SK-N-SH treated with all-trans-retinoic acid at 6 μM for 48 hours (cell line): ENCODE measurements around the gene ECE1.

Experiments used
- ATAC-seq: fragments of 200-7000 bp; cut with Tn5 transposase; 3 replicates; pipeline ENCODE4 v1.9.1; 2020; ENCODE audit warnings: mild to moderate bottlenecking, moderate library complexity
- BACH2 ChIP-seq: fragments of 250-450 bp; sonication (Bioruptor Pico); IDR thresholded peaks from 2 replicates; pipeline ENCODE4 v1.9.0; 2021; ENCODE audit warnings: mild to moderate bottlenecking, borderline replicate concordance
- CSDC2 ChIP-seq: fragments of 250-450 bp; sonication (Bioruptor Pico); IDR thresholded peaks from 2 replicates; pipeline ENCODE4 v1.5.0; 2020; ENCODE audit warnings: mild to moderate bottlenecking, moderate library complexity
- ESRRG ChIP-seq: fragments of 250-450 bp; sonication (Bioruptor Pico); IDR thresholded peaks from 2 replicates; pipeline ENCODE4 v1.6.1; 2021; ENCODE audit warnings: mild to moderate bottlenecking
- ISL1 ChIP-seq: fragments of 250-450 bp; sonication (Bioruptor Pico); IDR thresholded peaks from 2 replicates; pipeline ENCODE4 v2.1.2; 2022; ENCODE audit warnings: mild to moderate bottlenecking, moderate library complexity
- PPARA ChIP-seq: fragments of 250-450 bp; sonication (Bioruptor Pico); IDR thresholded peaks from 2 replicates; pipeline ENCODE4 v1.5.0; 2020; ENCODE audit warnings: mild to moderate bottlenecking, borderline replicate concordance
- RARB ChIP-seq: fragments of 250-450 bp; sonication (Bioruptor Pico); IDR thresholded peaks from 2 replicates; pipeline ENCODE4 v1.8.0; 2021; ENCODE audit warnings: mild to moderate bottlenecking, moderate library complexity
- TCF4 ChIP-seq: fragments of 250-450 bp; sonication (Bioruptor Pico); IDR thresholded peaks from 2 replicates; pipeline ENCODE4 v1.8.0; 2021; ENCODE audit warnings: mild to moderate bottlenecking, moderate library complexity, borderline replicate concordance
- TOX ChIP-seq: fragments of 250-450 bp; sonication (Bioruptor Pico); IDR thresholded peaks from 2 replicates; pipeline ENCODE4 v1.8.0; 2021; ENCODE audit warnings: mild to moderate bottlenecking, moderate library complexity, borderline replicate concordance
- ZC3H10 ChIP-seq: fragments of 250-450 bp; sonication (Bioruptor Pico); IDR thresholded peaks from 2 replicates; pipeline ENCODE4 v1.5.1; 2021; ENCODE audit warnings: mild to moderate bottlenecking, moderate library complexity
- ZFP3 ChIP-seq: fragments of 250-450 bp; sonication (Bioruptor Pico); IDR thresholded peaks from 2 replicates; pipeline ENCODE4 v1.5.0; 2020; ENCODE audit warnings: mild to moderate bottlenecking, moderate library complexity
- ZFP30 ChIP-seq: fragments of 450-650 bp; formaldehyde crosslinking; IDR thresholded peaks from 2 replicates; pipeline ENCODE4 v1.5.0; 2022; ENCODE audit warnings: mild to moderate bottlenecking, moderate library complexity
- ZNF565 ChIP-seq: fragments of 450-650 bp; formaldehyde crosslinking; conservative IDR thresholded peaks from 2 replicates; pipeline ENCODE4 v1.5.0; 2020; ENCODE audit warnings: low read depth, mild to moderate bottlenecking, moderate library complexity
- ZNF70 ChIP-seq: fragments of 450-650 bp; formaldehyde crosslinking; IDR thresholded peaks from 2 replicates; pipeline ENCODE4 v1.5.0; 2020; ENCODE audit warnings: mild to moderate bottlenecking, moderate library complexity
- TF ChIP-seq, protein P1 (sequence below): fragments of 250-450 bp; sonication (Bioruptor Pico); IDR thresholded peaks from 2 replicates; pipeline ENCODE4 v1.8.0; 2020; ENCODE audit warnings: mild to moderate bottlenecking, moderate library complexity, borderline replicate concordance
- TF ChIP-seq, protein P2 (sequence below): fragments of 250-450 bp; sonication (Bioruptor Pico); IDR thresholded peaks from 2 replicates; pipeline ENCODE4 v1.5.1; 2021; ENCODE audit warnings: mild to moderate bottlenecking, moderate library complexity
- TF ChIP-seq, protein P3 (sequence below): fragments of 250-450 bp; sonication (Bioruptor Pico); IDR thresholded peaks from 2 replicates; pipeline ENCODE4 v1.5.0; 2020; ENCODE audit warnings: mild to moderate bottlenecking, moderate library complexity
- TF ChIP-seq, protein P4 (sequence below): fragments of 250-450 bp; sonication (Bioruptor Pico); IDR thresholded peaks from 2 replicates; pipeline ENCODE4 v1.5.1; 2020; ENCODE audit warnings: low read depth, mild to moderate bottlenecking, moderate library complexity
- TF ChIP-seq, protein P5 (sequence below): fragments of 250-450 bp; sonication (Bioruptor Pico); IDR thresholded peaks from 2 replicates; pipeline ENCODE4 v1.8.0; 2021; ENCODE audit warnings: low read depth, mild to moderate bottlenecking, moderate library complexity, borderline replicate concordance

The ECE1 gene

DNA sequence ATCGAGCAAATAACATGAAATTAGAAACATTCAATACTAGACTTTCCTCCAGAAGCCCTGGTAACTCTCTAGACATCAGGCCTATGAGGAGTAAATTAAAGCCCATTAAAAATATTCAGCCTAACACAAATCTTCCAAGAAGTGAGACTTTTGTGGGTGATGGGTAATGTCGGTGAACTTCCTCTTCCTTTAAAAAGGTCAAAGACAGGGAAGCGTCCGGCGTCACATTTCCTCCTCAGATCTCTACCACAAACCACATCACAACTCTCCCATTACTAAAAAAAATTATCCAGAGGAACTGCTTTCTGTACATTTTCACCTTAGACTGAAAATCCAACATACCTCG is 115.0 kb downstream of the ECE1 start:
- TF ChIP-seq, protein P1, sequence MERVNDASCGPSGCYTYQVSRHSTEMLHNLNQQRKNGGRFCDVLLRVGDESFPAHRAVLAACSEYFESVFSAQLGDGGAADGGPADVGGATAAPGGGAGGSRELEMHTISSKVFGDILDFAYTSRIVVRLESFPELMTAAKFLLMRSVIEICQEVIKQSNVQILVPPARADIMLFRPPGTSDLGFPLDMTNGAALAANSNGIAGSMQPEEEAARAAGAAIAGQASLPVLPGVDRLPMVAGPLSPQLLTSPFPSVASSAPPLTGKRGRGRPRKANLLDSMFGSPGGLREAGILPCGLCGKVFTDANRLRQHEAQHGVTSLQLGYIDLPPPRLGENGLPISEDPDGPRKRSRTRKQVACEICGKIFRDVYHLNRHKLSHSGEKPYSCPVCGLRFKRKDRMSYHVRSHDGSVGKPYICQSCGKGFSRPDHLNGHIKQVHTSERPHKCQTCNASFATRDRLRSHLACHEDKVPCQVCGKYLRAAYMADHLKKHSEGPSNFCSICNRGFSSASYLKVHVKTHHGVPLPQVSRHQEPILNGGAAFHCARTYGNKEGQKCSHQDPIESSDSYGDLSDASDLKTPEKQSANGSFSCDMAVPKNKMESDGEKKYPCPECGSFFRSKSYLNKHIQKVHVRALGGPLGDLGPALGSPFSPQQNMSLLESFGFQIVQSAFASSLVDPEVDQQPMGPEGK (CRISPR knock-in tag): no peak
- TF ChIP-seq TCF4 (no peak), ZFP30 (CRISPR knock-in tag) (no peak), BACH2 (no peak), ZNF565 (CRISPR knock-in tag) (no peak), RARB (CRISPR knock-in tag) (no peak), TOX (no peak), ZNF70 (CRISPR knock-in tag) (no peak)
- TF ChIP-seq, protein P2, sequence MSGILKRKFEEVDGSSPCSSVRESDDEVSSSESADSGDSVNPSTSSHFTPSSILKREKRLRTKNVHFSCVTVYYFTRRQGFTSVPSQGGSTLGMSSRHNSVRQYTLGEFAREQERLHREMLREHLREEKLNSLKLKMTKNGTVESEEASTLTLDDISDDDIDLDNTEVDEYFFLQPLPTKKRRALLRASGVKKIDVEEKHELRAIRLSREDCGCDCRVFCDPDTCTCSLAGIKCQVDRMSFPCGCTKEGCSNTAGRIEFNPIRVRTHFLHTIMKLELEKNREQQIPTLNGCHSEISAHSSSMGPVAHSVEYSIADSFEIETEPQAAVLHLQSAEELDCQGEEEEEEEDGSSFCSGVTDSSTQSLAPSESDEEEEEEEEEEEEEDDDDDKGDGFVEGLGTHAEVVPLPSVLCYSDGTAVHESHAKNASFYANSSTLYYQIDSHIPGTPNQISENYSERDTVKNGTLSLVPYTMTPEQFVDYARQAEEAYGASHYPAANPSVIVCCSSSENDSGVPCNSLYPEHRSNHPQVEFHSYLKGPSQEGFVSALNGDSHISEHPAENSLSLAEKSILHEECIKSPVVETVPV (CRISPR knock-in tag): no peak
- TF ChIP-seq, protein P3, sequence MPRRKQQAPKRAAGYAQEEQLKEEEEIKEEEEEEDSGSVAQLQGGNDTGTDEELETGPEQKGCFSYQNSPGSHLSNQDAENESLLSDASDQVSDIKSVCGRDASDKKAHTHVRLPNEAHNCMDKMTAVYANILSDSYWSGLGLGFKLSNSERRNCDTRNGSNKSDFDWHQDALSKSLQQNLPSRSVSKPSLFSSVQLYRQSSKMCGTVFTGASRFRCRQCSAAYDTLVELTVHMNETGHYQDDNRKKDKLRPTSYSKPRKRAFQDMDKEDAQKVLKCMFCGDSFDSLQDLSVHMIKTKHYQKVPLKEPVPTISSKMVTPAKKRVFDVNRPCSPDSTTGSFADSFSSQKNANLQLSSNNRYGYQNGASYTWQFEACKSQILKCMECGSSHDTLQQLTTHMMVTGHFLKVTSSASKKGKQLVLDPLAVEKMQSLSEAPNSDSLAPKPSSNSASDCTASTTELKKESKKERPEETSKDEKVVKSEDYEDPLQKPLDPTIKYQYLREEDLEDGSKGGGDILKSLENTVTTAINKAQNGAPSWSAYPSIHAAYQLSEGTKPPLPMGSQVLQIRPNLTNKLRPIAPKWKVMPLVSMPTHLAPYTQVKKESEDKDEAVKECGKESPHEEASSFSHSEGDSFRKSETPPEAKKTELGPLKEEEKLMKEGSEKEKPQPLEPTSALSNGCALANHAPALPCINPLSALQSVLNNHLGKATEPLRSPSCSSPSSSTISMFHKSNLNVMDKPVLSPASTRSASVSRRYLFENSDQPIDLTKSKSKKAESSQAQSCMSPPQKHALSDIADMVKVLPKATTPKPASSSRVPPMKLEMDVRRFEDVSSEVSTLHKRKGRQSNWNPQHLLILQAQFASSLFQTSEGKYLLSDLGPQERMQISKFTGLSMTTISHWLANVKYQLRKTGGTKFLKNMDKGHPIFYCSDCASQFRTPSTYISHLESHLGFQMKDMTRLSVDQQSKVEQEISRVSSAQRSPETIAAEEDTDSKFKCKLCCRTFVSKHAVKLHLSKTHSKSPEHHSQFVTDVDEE (CRISPR knock-in tag): no peak
- TF ChIP-seq, all 23 proteins: peak for 0

DNA sequence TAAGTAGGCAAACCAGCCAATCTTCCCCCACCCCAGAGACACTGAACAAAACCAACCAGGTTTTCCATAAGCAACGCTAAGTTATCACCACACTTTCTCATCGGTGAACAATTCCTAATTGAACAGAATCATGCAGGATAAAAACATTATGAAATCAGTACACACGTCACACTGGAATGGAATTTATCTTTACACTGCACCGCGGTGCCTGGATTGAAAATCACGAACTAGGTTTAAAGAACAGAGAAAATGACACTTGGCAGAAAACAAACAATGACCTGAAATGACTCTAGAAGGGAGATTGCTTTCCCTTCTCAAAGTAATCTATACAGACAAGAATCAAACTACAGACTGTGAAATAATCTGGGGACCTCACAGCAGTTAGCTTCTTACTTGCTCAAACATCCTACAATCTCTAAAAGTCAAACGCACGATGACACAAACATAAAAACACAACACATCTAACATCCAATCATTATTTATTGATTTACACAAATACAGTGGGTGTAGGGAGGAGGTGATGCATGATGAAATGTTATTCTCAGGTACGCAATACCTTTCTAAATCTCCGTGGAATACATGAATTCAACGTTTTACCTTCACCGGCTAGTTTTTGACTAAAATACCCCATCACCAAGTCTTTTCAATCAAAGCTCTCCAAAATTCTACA is 115.5 kb downstream of the ECE1 start:
- peak; percentile 10 for ATAC-seq
- TF ChIP-seq PPARA (CRISPR knock-in tag): no peak
- no peak for TF ChIP-seq ZFP3 (CRISPR knock-in tag)
- no peak for TF ChIP-seq BACH2
- TF ChIP-seq ZNF565 (CRISPR knock-in tag): no peak
- TF ChIP-seq, protein P3 (CRISPR knock-in tag): no peak
- TF ChIP-seq, protein P1 (CRISPR knock-in tag): no peak
- no peak for TF ChIP-seq ISL1 (CRISPR knock-in tag)
- no peak for TF ChIP-seq CSDC2 (CRISPR knock-in tag)
- TF ChIP-seq, protein P4, sequence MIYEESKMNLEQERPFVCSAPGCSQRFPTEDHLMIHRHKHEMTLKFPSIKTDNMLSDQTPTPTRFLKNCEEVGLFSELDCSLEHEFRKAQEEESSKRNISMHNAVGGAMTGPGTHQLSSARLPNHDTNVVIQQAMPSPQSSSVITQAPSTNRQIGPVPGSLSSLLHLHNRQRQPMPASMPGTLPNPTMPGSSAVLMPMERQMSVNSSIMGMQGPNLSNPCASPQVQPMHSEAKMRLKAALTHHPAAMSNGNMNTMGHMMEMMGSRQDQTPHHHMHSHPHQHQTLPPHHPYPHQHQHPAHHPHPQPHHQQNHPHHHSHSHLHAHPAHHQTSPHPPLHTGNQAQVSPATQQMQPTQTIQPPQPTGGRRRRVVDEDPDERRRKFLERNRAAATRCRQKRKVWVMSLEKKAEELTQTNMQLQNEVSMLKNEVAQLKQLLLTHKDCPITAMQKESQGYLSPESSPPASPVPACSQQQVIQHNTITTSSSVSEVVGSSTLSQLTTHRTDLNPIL (CRISPR knock-in tag): no peak

More for the DNA sequence above, 115.0 kb downstream of the ECE1 start:
- no peak for ATAC-seq

DNA sequence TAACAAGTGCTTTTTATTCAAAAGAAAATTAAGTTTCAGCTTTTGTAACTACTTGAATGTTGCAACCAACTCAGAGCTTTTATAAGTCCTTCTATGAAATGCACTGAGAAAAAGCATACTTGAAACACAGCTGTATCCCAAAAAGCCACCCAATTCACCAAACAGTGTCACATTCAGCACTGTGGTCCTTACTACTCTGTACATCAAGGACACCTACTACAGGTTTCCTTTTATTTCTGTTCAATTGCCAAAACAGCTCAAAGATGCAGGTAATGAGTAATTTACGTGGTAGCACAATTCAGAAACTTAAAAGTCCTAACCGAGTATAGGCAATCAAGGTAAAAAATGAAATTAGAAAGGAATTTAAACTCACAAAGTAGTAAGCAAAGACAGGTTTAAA is 116.0 kb downstream of the ECE1 start:
- ATAC-seq: no peak
- TF ChIP-seq ZFP3 (CRISPR knock-in tag): no peak
- no peak for TF ChIP-seq ZFP30 (CRISPR knock-in tag)
- TF ChIP-seq ESRRG: no peak
- TF ChIP-seq ISL1 (CRISPR knock-in tag): no peak
- TF ChIP-seq ZC3H10 (CRISPR knock-in tag): no peak
- TF ChIP-seq, protein P3 (CRISPR knock-in tag): no peak
- no peak for TF ChIP-seq CSDC2 (CRISPR knock-in tag)
- TF ChIP-seq, protein P5, sequence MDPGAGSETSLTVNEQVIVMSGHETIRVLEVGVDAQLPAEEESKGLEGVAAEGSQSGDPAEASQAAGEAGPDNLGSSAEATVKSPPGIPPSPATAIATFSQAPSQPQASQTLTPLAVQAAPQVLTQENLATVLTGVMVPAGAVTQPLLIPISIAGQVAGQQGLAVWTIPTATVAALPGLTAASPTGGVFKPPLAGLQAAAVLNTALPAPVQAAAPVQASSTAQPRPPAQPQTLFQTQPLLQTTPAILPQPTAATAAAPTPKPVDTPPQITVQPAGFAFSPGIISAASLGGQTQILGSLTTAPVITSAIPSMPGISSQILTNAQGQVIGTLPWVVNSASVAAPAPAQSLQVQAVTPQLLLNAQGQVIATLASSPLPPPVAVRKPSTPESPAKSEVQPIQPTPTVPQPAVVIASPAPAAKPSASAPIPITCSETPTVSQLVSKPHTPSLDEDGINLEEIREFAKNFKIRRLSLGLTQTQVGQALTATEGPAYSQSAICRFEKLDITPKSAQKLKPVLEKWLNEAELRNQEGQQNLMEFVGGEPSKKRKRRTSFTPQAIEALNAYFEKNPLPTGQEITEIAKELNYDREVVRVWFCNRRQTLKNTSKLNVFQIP (CRISPR knock-in tag): no peak
